Natural killer cell (primary cell): Measurements from ENCODE around the gene ARHGAP40. TPM values are rescaled to one million over a fixed set of nuclear protein-coding genes. Genes with fewer than 3 reads are reported as not detected.
"Not testable (repeated sequence)": the region's sequence is repeated elsewhere in the genome, so short reads cannot be mapped to it uniquely, and the experiment has no call there.

ENCODE experiments used
- ATAC-seq, 3 donors: fragments of 150-1000 bp in 2 of 3; fragments of 200-7000 bp in 1 of 3; cut with Tn5 transposase; 1 replicate in 1 of 3; 2 replicates in 2 of 3; pipeline ENCODE4 v1.10.0; 2021; ENCODE audit warnings: mild to moderate bottlenecking in 2 of 3, moderate library complexity in 2 of 3
- DNase-seq, 2 donors: peaks; one replicate each; pipeline versions ENCODE4 v3.0.0 to v3.0.0-alpha.2; 2013 to 2021; ENCODE audit warnings: mixed read lengths in 1 of 2
- H3K27ac ChIP-seq: one replicate; pipeline ENCODE4 v1.5.1; 2013; ENCODE audit warnings: mild to moderate bottlenecking, low read length
- H3K27me3 ChIP-seq: one replicate; pipeline ENCODE4 v1.6.1; 2013; ENCODE audit warnings: low read length; ENCODE audit not compliant: control insufficient read depth, insufficient read depth
- H3K36me3 ChIP-seq: one replicate; pipeline ENCODE4 v1.6.1; 2013; ENCODE audit warnings: low read length; ENCODE audit not compliant: control insufficient read depth, insufficient read depth
- H3K4me1 ChIP-seq: one replicate; pipeline ENCODE4 v1.6.1; 2013; ENCODE audit warnings: low read length; ENCODE audit not compliant: control insufficient read depth, insufficient read depth
- H3K4me3 ChIP-seq: one replicate; pipeline ENCODE4 v1.5.1; 2013; ENCODE audit warnings: low read length
- H3K9me3 ChIP-seq: one replicate; pipeline ENCODE4 v1.6.1; 2013; ENCODE audit warnings: low read length; ENCODE audit not compliant: control insufficient read depth, insufficient read depth
- H3K27ac Mint-ChIP-seq, 2 donors: one replicate each; pipeline ENCODE4 v1.8.0; 2022; ENCODE audit warnings: mild to moderate bottlenecking in 2 of 2, mixed read lengths in 2 of 2, moderate library complexity in 1 of 2
- H3K27me3 Mint-ChIP-seq, 2 donors: one replicate each; pipeline ENCODE4 v1.8.0; 2022; ENCODE audit warnings: low read depth in 2 of 2, mixed read lengths in 2 of 2
- H3K36me3 Mint-ChIP-seq: one replicate; pipeline ENCODE4 v1.8.0; 2022; ENCODE audit warnings: mixed read lengths
- H3K4me1 Mint-ChIP-seq, 2 donors: one replicate each; pipeline ENCODE4 v1.8.0; 2022; ENCODE audit warnings: mixed read lengths in 2 of 2
- H3K4me3 Mint-ChIP-seq: one replicate; pipeline ENCODE4 v1.8.0; 2022; ENCODE audit warnings: mild to moderate bottlenecking, moderate library complexity, mixed read lengths
- H3K9me3 Mint-ChIP-seq, 2 donors: one replicate each; pipeline ENCODE4 v1.8.0; 2022; ENCODE audit warnings: mixed read lengths in 2 of 2
- WGBS: methylation state at CpG from one replicate; pipeline ENCODE4 v1.1.7; 2013; ENCODE audit warnings: missing lambda C conversion rate; ENCODE audit not compliant: insufficient coverage; 5-methylcytosine and 5-hydroxymethylcytosine counted together
- intact Hi-C: fragments of 100-400 bp; cut with micrococcal nuclease; formaldehyde crosslinking; loops from one replicate; pipeline ENCODE4 v1.14.2; 2022
- total RNA-seq, 4 donors: library from RNA; stranded (reverse); fragments of 120-200 nt in 1 of 4; gene quantifications; one replicate each; pipeline versions ENCODE4 v1.2.3 to v1.2.4, GENCODE V29; 2013 to 2022
- TF ChIP-seq, protein P1 (sequence below): fragments of 200-600 bp; IDR thresholded peaks from one replicate; pipeline ENCODE4 v1.8.0; 2022; ENCODE audit warnings: antibody characterized with exemption

Gene ARHGAP40
- total RNA-seq, 3 donors from 2014 or later (not counting 1 experiment from before 2014, with no cell fraction given): not detected

GRCh38 chr20:38590676-38591473 lies 10.7 kb upstream of the ARHGAP40 start:
- H3K27ac Mint-ChIP-seq: no peak overlapping the region
- Histone ChIP-seq H3K36me3 (no peaks in the 10 kb centered on the region), H3K27ac (no peak overlapping the region), H3K4me3 (no peak overlapping the region), H3K4me1 (no peaks in the 10 kb centered on the region), H3K27me3 (no peaks in the 10 kb centered on the region), H3K9me3 (no peaks in the 10 kb centered on the region)
- H3K9me3 Mint-ChIP-seq: no peaks in the 10 kb centered on the region
- intact Hi-C loops: no loop called here
- ATAC-seq: no peak
- H3K4me1 Mint-ChIP-seq: no peaks in the 10 kb centered on the region
- H3K27me3 Mint-ChIP-seq: no peaks in the 10 kb centered on the region
- no peak for DNase-seq
- no peak overlapping the region for H3K4me3 Mint-ChIP-seq
- TF ChIP-seq, protein P1, sequence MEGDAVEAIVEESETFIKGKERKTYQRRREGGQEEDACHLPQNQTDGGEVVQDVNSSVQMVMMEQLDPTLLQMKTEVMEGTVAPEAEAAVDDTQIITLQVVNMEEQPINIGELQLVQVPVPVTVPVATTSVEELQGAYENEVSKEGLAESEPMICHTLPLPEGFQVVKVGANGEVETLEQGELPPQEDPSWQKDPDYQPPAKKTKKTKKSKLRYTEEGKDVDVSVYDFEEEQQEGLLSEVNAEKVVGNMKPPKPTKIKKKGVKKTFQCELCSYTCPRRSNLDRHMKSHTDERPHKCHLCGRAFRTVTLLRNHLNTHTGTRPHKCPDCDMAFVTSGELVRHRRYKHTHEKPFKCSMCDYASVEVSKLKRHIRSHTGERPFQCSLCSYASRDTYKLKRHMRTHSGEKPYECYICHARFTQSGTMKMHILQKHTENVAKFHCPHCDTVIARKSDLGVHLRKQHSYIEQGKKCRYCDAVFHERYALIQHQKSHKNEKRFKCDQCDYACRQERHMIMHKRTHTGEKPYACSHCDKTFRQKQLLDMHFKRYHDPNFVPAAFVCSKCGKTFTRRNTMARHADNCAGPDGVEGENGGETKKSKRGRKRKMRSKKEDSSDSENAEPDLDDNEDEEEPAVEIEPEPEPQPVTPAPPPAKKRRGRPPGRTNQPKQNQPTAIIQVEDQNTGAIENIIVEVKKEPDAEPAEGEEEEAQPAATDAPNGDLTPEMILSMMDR: no peak
- H3K36me3 Mint-ChIP-seq: no peaks in the 10 kb centered on the region
- WGBS: 80% methylated on average over 16 of the region's 18 CpGs

- Histone ChIP-seq H3K4me1 (no peaks in the 10 kb centered on the region), H3K27me3 (no peaks in the 10 kb centered on the region), H3K36me3 (no peaks in the 10 kb centered on the region), H3K27ac (no peak overlapping the region), H3K4me3 (no peak overlapping the region), H3K9me3 (no peaks in the 10 kb centered on the region)
- TF ChIP-seq, protein P1: no peak
- Mint-ChIP-seq H3K9me3 (no peaks in the 10 kb centered on the region), H3K4me1 (no peaks in the 10 kb centered on the region), H3K4me3 (no peak overlapping the region), H3K36me3 (no peaks in the 10 kb centered on the region), H3K27me3 (peaks cover 1 to 3% of the 10 kb centered on the region in 2 donors), H3K27ac (no peak overlapping the region)
- no peak for DNase-seq
- intact Hi-C loops: no loop called here
- no peak for ATAC-seq
- 87% methylated on average over 21 of the region's 21 CpGs for WGBS
These were observed 9.9 kb upstream of the ARHGAP40 start for GRCh38 chr20:38591474-38592410.

- H3K4me3 ChIP-seq, H3K36me3 ChIP-seq, DNase-seq, H3K36me3 Mint-ChIP-seq, H3K27me3 Mint-ChIP-seq, ATAC-seq, H3K4me1 ChIP-seq, H3K27ac Mint-ChIP-seq, H3K27ac ChIP-seq, H3K27me3 ChIP-seq, H3K4me3 Mint-ChIP-seq, H3K4me1 Mint-ChIP-seq, intact Hi-C loops, H3K9me3 Mint-ChIP-seq, H3K9me3 ChIP-seq: not testable (repeated sequence)
- whole genome bisulfite sequencing: 87% methylated on average over 3 of the region's 3 CpGs
These were observed 9.2 kb upstream of the ARHGAP40 start for GRCh38 chr20:38592411-38592790.

DNA sequence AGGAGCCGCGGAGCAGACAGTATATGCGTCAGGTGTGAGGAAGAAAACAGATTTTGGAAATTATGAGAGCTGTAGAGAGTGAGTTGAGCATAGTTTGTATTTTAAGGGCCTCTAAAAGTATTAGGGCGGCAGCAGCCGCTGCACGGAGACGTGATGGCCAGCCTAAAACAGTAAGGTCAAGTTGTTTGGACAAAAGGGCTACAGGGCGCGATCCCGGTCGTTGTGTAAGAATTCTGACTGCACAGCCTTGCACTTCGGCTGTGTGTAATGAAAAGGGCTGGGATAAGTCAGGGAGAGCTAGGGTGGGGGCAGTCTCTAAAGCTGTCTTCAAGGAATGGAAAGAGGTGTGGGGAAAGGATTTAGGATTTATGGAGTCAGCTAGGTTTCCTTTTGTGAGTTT lies 7.3 kb upstream of the ARHGAP40 start:
- H3K36me3 ChIP-seq, H3K9me3 ChIP-seq, DNase-seq, H3K36me3 Mint-ChIP-seq, H3K4me3 ChIP-seq, H3K4me1 Mint-ChIP-seq, H3K27me3 ChIP-seq, H3K27ac Mint-ChIP-seq, H3K4me1 ChIP-seq, H3K9me3 Mint-ChIP-seq, ATAC-seq, H3K27ac ChIP-seq, H3K4me3 Mint-ChIP-seq, intact Hi-C loops: not testable (repeated sequence)
- peaks cover 16 to 19% of the 10 kb centered on the region in 2 donors for H3K27me3 Mint-ChIP-seq
- WGBS: 96% methylated on average over 12 of the region's 12 CpGs

DNA sequence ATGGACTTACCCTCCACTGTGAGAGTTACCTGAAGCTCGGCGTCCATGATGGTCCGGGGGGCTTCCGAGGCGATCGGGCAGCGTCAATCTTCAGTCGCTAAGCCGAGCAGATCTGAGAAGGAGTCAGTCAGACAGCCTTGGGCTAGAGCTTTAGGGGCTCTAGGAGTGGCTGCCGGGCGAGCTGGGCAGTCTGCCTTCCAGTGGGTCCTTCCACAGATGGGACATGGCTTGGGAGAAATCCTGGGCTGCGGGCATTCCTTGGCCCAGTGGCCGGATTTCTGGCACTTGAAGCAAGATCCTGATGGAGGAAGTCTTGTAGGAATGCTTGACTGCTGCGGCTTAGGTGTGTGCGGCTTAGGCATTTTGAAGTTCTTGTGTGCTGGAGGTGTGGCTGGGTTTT lies 5.7 kb upstream of the ARHGAP40 start:
- H3K9me3 ChIP-seq, H3K27ac ChIP-seq, H3K9me3 Mint-ChIP-seq, intact Hi-C loops, H3K36me3 Mint-ChIP-seq, H3K27ac Mint-ChIP-seq, DNase-seq, H3K4me3 Mint-ChIP-seq, ATAC-seq, H3K4me1 Mint-ChIP-seq, H3K27me3 ChIP-seq, H3K36me3 ChIP-seq, H3K4me1 ChIP-seq, H3K4me3 ChIP-seq: not testable (repeated sequence)
- peaks cover 19 to 21% of the 10 kb centered on the region in 2 donors for H3K27me3 Mint-ChIP-seq
- WGBS: 91% methylated on average over 15 of the region's 15 CpGs
